NCI-H2227 treated with DMSO at 0.1 percent for 48 hours (cell line): ENCODE results near the gene PADI4.
"Not testable (repeated sequence)": the region's sequence is repeated elsewhere in the genome, so short reads cannot be mapped to it uniquely, and the experiment has no call there.

Experiments used
- DNase-seq: peaks from one replicate; lab custom pipeline; 2025; lab: John Stamatoyannopoulos, UW

PADI4 gene

DNA sequence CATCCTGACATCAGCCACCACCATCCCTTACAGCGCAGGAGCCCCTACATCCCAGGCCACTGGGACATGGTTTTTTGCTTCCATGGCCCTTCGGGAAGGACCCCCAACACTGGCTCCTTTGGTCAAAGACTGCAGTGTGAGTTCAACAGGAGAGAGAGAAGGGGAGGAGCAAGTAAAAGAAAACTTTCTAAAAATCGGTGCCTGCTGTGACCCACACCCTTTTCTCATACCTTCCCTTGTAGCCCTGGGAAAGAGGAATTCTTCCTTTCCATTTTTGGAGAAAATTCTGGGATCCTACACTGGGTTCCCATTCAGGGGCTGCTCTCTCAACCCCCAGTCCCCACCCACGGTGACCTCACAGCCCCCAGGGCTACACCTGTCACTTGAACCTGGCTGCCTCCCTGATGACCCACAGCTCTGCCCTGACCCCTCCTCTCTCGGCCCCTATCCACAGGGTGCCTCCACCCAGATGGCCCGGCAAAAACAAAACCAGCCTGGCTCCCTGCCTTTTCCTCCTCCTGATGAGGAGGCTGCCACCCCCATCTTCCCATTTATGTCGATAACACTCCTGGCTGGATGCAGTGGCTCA lies 7.6 kb downstream of the PADI4 start:
- no peak for DNase-seq

DNA sequence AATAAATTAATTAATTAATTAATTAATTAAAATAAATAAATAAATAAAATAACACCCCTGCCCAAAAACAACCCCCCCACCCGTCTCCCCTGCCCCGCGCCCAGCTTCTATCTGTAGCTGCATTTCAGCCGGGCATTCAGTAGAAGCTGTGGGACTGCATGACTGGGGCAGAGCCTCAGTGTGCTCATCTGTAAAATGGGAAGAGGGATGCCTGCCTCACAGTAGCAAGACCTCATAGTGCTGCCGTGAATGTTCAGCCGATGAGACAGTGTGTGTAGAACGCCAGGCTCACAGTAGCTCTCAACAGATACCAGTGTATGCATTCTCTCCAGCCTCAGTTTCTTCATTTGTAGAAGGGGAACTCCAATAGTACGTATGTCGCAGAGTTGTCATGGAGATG lies 8.7 kb downstream of the PADI4 start:
- DNase-seq = no peak

- DNase-seq = no peak
Measured at GRCh38 chr1:17318262-17318661, 10.3 kb downstream of the PADI4 start.

DNA sequence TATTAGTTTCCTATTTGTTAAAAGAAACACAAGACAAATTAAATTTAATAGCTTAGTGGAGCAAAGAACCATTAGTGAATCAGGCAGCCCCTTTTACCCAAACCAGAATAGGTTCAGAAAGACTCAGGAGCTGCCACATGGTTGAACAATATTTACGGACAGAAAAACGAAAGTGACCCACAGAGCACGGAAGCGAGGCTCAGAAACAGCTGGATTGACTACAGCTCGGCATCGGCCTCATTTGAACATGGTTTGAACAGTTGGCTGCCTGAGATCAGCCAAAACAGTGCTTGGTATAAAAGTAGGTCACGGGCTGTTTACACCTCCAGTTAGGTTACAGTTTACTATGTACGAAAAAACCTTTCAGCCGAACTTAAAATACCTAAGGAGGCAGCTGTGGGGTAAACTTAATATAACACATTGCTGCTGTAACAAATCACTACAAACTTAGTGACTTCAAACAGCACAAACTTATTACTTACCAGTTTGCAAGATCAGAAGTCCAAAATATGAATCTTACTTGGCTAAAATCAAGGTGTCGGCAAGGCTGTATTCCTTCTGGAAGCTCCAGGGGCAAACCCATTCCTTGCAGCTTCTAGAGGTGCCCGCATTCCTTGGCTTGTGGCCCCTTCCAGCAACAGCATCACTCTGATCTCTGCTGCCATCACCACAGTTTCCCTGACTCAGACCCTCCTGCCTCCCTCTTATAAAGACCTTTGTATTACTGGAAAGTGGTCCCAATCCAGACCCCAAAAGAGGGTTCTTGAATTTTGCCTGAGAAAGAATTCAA lies 11.8 kb downstream of the PADI4 start:
- no peak for DNase-seq

DNA sequence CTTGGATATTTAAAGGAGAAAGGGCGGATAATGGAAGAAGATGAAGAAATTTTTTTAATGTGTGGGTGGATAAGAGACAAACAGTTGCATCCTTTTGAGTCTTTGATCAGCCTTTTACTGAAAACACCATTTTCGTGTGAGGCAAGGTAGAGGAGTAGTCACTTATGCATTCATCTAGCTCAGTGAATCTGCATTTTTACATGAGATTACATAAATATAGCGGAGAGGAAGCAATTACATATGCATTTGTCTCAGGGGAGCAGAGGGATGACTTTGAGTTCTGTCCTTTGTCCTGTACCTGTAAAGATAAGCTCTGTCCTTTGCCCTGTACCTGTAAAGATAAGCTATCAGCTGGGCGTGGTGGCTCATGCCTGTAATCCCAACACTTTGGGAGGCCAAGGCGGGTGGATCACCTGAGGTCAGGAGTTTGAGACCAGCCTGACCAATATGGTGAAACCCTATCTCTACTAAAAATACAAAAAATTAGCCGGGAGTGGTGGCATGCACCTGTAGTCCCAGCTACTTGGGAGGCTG lies 13.9 kb downstream of the PADI4 start:
- DNase-seq = not testable (repeated sequence)

GRCh38 chr1:17328855-17329254 lies 20.9 kb downstream of the PADI4 start:
- DNase-seq = no peak

DNA sequence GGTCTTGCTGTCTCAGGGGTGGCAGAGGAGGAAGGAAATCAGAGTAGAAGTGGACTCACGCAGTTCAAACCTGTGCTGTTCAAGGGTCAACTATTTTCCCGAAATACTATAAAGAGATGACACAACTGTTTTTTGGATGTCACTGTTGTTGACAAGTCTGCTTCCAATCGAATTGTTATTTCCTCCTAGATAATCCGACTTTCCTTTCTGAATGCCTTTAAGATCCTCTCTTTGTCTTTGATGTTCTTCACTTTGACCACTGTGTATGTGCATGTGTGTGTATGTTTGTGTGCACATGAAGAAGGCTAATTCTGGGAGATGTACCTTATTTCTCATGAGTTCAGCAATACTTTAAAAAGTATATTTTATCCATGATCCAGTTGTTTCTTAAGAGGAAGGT lies 21.6 kb downstream of the PADI4 start:
- no peak for DNase-seq

DNA sequence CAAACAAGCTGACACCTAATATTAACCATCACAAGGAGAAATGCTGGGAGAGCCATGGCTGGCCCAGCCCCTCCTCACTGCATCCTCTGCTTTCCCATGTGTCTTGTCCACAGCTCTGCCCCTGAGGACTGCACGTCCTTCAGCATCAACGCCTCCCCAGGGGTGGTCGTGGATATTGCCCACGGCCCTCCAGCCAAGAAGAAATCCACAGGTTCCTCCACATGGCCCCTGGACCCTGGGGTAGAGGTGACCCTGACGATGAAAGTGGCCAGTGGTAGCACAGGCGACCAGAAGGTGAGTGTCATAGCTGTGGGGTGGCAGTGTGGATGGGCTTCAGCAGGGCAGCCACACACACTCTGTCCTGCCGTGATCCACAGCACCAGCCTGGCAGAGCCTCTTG lies 22.9 kb downstream of the PADI4 start:
- no peak for DNase-seq

- no peak for DNase-seq
Measured at GRCh38 chr1:17333081-17333480, 25.1 kb downstream of the PADI4 start.

GRCh38 chr1:17335821-17336710 lies 28.1 kb downstream of the PADI4 start:
- peak; percentile 67 for DNase-seq

DNA sequence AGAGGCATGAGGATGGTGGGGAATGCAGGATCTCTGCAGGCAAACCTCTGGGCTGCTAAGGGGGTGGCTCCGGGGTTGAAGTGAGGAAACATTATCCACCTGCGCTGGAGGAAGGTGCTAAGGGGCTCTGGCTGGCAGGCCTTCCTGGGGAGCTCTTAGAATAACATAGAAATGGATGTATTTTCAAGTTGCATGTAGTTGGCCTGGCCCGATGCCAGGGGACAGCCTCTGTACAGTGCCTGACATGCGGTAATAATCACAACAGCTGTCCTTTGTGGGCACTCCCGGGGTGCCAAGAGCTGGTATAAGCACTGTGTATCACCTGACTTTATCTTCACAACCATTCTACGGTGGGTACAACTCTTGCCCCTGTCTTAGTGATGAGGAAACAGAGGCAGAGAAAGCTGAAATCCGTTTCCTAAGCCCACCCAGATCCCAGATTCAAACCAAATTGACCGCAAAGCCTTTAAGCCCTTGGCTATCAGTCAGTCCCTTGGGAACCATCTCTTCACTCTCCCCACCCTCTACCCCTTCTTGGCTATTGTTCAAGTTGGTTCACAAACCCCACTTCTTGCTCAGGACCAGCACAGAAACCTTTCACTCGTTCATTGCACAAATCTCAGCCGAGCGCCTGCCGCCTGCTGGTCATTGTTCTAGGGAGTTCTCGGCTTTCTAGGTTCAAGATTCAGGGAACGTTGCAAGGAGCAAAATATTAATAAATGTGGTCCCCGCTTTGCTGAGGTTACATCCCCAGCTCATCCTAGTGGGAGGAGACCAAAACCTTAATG lies 30.9 kb downstream of the PADI4 start:
- DNase-seq = no peak

DNA sequence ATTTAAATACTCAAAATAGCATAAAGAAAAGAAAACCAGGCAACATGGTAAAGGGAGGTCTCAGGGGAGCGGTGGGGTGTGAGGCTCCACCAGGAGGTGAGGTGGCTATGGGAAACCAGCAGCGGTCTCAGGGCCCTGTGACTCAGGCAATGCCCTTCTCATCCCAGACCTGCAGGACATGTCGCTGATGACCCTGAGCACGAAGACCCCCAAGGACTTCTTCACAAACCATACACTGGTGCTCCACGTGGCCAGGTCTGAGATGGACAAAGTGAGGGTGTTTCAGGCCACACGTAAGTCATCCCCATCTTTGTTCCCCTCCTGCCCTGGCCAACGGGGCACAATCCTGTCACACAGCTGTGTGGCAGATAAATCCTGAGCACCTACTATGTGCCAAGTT lies 31.5 kb downstream of the PADI4 start:
- DNase-seq = no peak

DNA sequence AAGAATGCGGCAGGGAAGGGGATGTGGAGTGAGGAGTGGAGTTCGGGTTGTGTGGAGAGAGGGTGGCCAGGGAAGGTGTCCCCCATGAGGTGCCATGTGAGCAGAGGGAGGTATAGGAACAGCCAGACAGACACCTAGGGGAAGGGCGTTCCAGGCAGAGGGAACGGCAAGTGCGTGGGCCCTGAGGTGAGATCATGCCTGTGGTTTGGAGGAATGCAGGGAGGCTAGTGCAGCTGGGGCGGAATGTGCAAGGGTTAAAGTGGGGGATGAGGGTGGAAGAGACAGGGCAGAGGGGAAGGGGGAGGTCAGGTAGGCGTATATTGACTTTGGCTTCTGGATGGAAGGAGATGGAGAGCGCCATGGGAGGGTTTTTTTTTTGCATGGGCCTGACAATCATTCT lies 32.4 kb downstream of the PADI4 start:
- no peak for DNase-seq

DNA sequence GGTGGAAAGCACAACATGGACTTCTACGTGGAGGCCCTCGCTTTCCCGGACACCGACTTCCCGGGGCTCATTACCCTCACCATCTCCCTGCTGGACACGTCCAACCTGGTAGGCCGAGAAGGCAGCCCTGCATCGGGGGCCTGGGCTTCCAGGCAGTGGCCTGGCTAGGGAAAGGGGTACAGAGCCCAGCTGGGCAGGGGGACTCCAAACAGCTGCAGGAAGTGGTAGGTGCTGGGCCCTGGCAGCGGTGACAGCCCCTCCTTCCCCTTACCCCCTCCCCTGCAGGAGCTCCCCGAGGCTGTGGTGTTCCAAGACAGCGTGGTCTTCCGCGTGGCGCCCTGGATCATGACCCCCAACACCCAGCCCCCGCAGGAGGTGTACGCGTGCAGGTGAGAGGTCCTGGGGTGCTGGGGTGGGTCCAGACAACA lies 34.0 kb downstream of the PADI4 start:
- DNase-seq = no peak

GRCh38 chr1:17345506-17345905 lies 37.5 kb downstream of the PADI4 start:
- DNase-seq = not testable (repeated sequence)

- no peak for DNase-seq
Measured at GRCh38 chr1:17346046-17346789, 38.2 kb downstream of the PADI4 start.

- DNase-seq = no peak
Measured at GRCh38 chr1:17347769-17348592, 40.0 kb downstream of the PADI4 start.

DNA sequence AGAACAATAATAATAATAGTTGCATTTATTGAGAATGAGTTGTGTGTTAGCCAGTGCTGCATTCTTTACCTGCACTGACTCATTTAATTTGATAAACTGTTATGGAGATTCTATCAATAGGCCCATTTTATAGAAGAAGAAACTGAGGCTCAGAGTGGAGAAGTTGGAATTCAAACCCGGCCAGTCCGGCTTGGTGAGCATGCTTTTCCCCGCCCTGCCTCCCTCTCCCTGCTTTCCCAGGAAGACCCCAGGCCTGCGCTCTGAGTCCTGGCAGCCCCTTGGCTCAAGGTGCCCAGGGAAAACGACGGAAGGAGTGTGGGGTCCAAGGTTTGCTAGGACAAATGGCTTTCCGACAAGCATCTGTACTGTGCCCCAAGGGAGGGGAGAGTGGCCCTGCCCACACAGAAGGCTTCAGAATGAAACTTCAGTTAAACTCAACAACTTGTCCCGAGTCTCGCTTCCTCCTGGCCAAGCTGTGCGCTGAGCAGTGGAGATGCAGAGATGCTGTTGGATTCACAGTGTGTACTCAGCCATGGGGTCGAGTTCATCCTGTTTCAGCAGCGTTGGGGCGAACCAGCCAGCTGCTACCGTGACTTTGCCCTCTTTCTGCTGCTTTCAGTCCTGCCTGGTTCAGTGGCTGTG lies 40.7 kb downstream of the PADI4 start:
- no peak for DNase-seq

GRCh38 chr1:17350083-17350482 lies 42.1 kb downstream of the PADI4 start:
- no peak for DNase-seq
